SK-N-SH (cell line): ENCODE data around the gene CD300C. TPM values are rescaled to one million over a fixed set of nuclear protein-coding genes. Genes with fewer than 3 reads are reported as not detected.

ENCODE experiments used
- CTCF ChIA-PET: fragments of 300-600, 350-600 bp; formaldehyde crosslinking; extraction: SDS; loops from one replicate; lab custom pipeline; 2021; lab: Yijun Ruan, JAX
- POLR2A ChIA-PET: fragments of 350-600 bp; sonication (Branson Sonifier 250); formaldehyde crosslinking; extraction: SDS; loops from one replicate; lab custom pipeline; 2020; ENCODE audit warnings: antibody characterized with exemption, inconsistent platforms; lab: Yijun Ruan, JAX
- DNase-seq: peaks from one replicate; pipeline ENCODE4 v3.0.0; 2012
- H2AFZ ChIP-seq: fragments of 200-600 bp; sonication (generic); 2 replicates; pipeline ENCODE4 v1.8.1; 2016; ENCODE audit warnings: antibody characterized with exemption, mild to moderate bottlenecking, low read depth
- H3F3A ChIP-seq: fragments of 200-600 bp; sonication (generic); replicated peaks from 2 replicates; pipeline ENCODE3; 2016; ENCODE audit warnings: antibody characterized with exemption, mild to moderate bottlenecking; ENCODE audit not compliant: insufficient read depth
- H3K27ac ChIP-seq, 2 experiments: fragments of 200-500 bp in 1 of 2; fragments of 200-600 bp in 1 of 2; sonication (Bioruptor generic) in 1 of 2; sonication (generic), shearing (Covaris generic) in 1 of 2; 2 replicates each; pipeline versions ENCODE4 v1.5.1 to v1.6.1; 2014 to 2016; ENCODE audit warnings: low read depth in 2 of 2, inconsistent platforms in 1 of 2, low read length in 1 of 2, mild to moderate bottlenecking in 1 of 2, mixed read lengths in 1 of 2
- H3K27me3 ChIP-seq: fragments of 200-600 bp; sonication (generic), shearing (Covaris generic); 2 replicates; pipeline ENCODE4 v1.6.1; 2016; ENCODE audit warnings: mixed run types; ENCODE audit not compliant: insufficient read depth
- H3K36me3 ChIP-seq, 2 experiments: fragments of 200-500 bp in 1 of 2; fragments of 200-600 bp in 1 of 2; sonication (Bioruptor generic) in 1 of 2; sonication (generic) in 1 of 2; replicated peaks in 1 of 2; 2 replicates each; pipeline versions ENCODE3 to v1.5.1; 2014 to 2016; ENCODE audit warnings: low read length in 1 of 2, mild to moderate bottlenecking in 1 of 2; ENCODE audit not compliant: insufficient read depth in 2 of 2, control insufficient read depth in 1 of 2
- H3K4me1 ChIP-seq, 2 experiments: fragments of 200-500 bp in 1 of 2; fragments of 200-600 bp in 1 of 2; sonication (Bioruptor generic) in 1 of 2; sonication (generic), shearing (Covaris generic) in 1 of 2; 2 replicates each; pipeline versions ENCODE4 v1.5.1 to v1.6.1; 2014 to 2016; ENCODE audit warnings: low read depth in 1 of 2, low read length in 1 of 2, mixed run types in 1 of 2; ENCODE audit not compliant: insufficient read depth in 2 of 2, control insufficient read depth in 1 of 2
- H3K4me2 ChIP-seq: fragments of 200-600 bp; sonication (generic), shearing (Covaris generic); 2 replicates; pipeline ENCODE4 v1.6.1; 2017; ENCODE audit warnings: mixed run types
- H3K4me3 ChIP-seq, 2 experiments: fragments of 200-500 bp in 1 of 2; fragments of 200-600 bp in 1 of 2; sonication (Bioruptor generic) in 1 of 2; sonication (generic), shearing (Covaris generic) in 1 of 2; 2 replicates each; pipeline versions ENCODE4 v1.5.1 to v1.8.1; 2014 to 2016; ENCODE audit warnings: low read depth in 2 of 2, inconsistent platforms in 1 of 2, low read length in 1 of 2, mild to moderate bottlenecking in 1 of 2, mixed read lengths in 1 of 2, moderate library complexity in 1 of 2
- H3K79me2 ChIP-seq: fragments of 200-600 bp; sonication (generic); 2 replicates; pipeline ENCODE4 v1.8.1; 2017; ENCODE audit warnings: mild to moderate bottlenecking; ENCODE audit not compliant: insufficient read depth
- H3K9ac ChIP-seq: fragments of 200-600 bp; sonication (generic); 2 replicates; pipeline ENCODE4 v1.6.1; 2017; ENCODE audit warnings: mixed run types
- H3K9me2 ChIP-seq: fragments of 200-600 bp; sonication (generic); 2 replicates; pipeline ENCODE4 v1.6.1; 2017; ENCODE audit warnings: mixed run types
- H3K9me3 ChIP-seq: fragments of 200-600 bp; sonication (generic); 2 replicates; pipeline ENCODE4 v1.6.1; 2017; ENCODE audit warnings: mixed run types, mild to moderate bottlenecking, moderate library complexity
- H4K20me1 ChIP-seq: fragments of 200-600 bp; sonication (generic); 2 replicates; pipeline ENCODE4 v1.6.1; 2017; ENCODE audit warnings: mild to moderate bottlenecking, mixed run types; ENCODE audit not compliant: insufficient read depth
- ELF1 ChIP-seq: IDR thresholded peaks from 2 replicates; pipeline ENCODE4 v1.4.0; 2012
- EP300 ChIP-seq, 2 experiments: IDR thresholded peaks; 2 replicates each; pipeline versions ENCODE4 v1.4.0 to v1.6.1; 2012; ENCODE audit warnings: borderline replicate concordance in 1 of 2, low read depth in 1 of 2, low read length in 1 of 2
- FOXM1 ChIP-seq: IDR thresholded peaks from 2 replicates; pipeline ENCODE4 v1.4.0; 2012; ENCODE audit warnings: low read depth, mild to moderate bottlenecking
- GATA2 ChIP-seq: sonication (generic); formaldehyde crosslinking; IDR thresholded peaks from 2 replicates; pipeline ENCODE4 v1.5.0; 2020; ENCODE audit warnings: mild to moderate bottlenecking, missing genetic modification reagents
- MAX ChIP-seq: IDR thresholded peaks from 2 replicates; pipeline ENCODE4 v1.4.0; 2012; ENCODE audit warnings: low read depth
- NFIC ChIP-seq: IDR thresholded peaks from 2 replicates; pipeline ENCODE4 v1.4.0; 2012; ENCODE audit warnings: borderline replicate concordance
- RAD21 ChIP-seq: IDR thresholded peaks from 2 replicates; pipeline ENCODE4 v1.6.1; 2012; ENCODE audit warnings: mild to moderate bottlenecking, low read length
- RCOR1 ChIP-seq: fragments of 150-350 bp; IDR thresholded peaks from 2 replicates; pipeline ENCODE4 v1.6.1; 2017; ENCODE audit warnings: antibody characterized with exemption, low read length
- REST ChIP-seq: IDR thresholded peaks from 2 replicates; pipeline ENCODE4 v1.6.1; 2012; ENCODE audit warnings: mild to moderate bottlenecking, low read depth, low read length, moderate library complexity
- TAF1 ChIP-seq: IDR thresholded peaks from 2 replicates; pipeline ENCODE4 v1.6.1; 2012; ENCODE audit warnings: low read depth, mild to moderate bottlenecking, low read length, moderate library complexity, borderline replicate concordance
- TEAD4 ChIP-seq: IDR thresholded peaks from 2 replicates; pipeline ENCODE4 v1.4.0; 2012; ENCODE audit warnings: mild to moderate bottlenecking, borderline replicate concordance; ENCODE audit not compliant: insufficient read depth
- USF2 ChIP-seq: fragments of 150-350 bp; IDR thresholded peaks from 2 replicates; pipeline ENCODE4 v1.6.1; 2017; ENCODE audit warnings: antibody characterized with exemption, low read length, low read depth, borderline replicate concordance
- ZBTB33 ChIP-seq: IDR thresholded peaks from 2 replicates; pipeline ENCODE4 v1.4.0; 2012; ENCODE audit warnings: low read depth, borderline replicate concordance
- WGBS: methylation state at CpG from one replicate; pipeline ENCODE4 v1.1.6; 2017; ENCODE audit warnings: low lambda C conversion rate; 5-methylcytosine and 5-hydroxymethylcytosine counted together
- polyA plus RNA-seq, 3 experiments: library from polyadenylated mRNA; depleted of rRNA; stranded (reverse); fragments of >200 nt; gene quantifications; 2 replicates each; pipeline ENCODE4 v1.2.3, GENCODE V29; 2012

CD300C gene
- polyA plus RNA-seq, 1 of the 3 experiments (the other 2 are of a cell fraction), result not detected

- DNase-seq, result no peak
- Histone ChIP-seq H3K4me2 (no peak overlapping the region), H3K79me2 (no peaks in the 10 kb centered on the region), H3K4me1 (no peaks in the 10 kb centered on the region), H3K36me3 (no peaks in the 10 kb centered on the region), H2AFZ (no peak overlapping the region), H3K9me2 (no peaks in the 10 kb centered on the region), H3K9me3 (0 out of 2 replicates have a peak, but pooled peaks cover 4% of the 10 kb centered on the region), H3K4me3 (no peak overlapping the region), H3K27ac (no peak overlapping the region), H3K27me3 (no peaks in the 10 kb centered on the region), H3K9ac (no peak overlapping the region)
- WGBS, result 33% methylated on average over 6 of the region's 6 CpGs
- CTCF ChIA-PET, result interaction anchor here (1.0 to 7.5 kb wide), 3 partner anchors 11 to 176 kb away, joined by 3 to 60 read pairs (median 6); partner anchors contain the start of gene CD300H
- no peak for TF ChIP-seq ZBTB33
- TF ChIP-seq USF2, result no peak
- TF ChIP-seq RCOR1, result no peak
- TF ChIP-seq, all 33 proteins: peak for 0
- Histone ChIP-seq H4K20me1 (no peaks in the 10 kb centered on the region), H3F3A (no peaks in the 10 kb centered on the region)
- POLR2A ChIA-PET, result no interaction called here
Observed at GRCh38 chr17:74554909-74555308, 9.0 kb upstream of the CD300C start.

GRCh38 chr17:74552037-74552436, 6.1 kb upstream of the CD300C start:
- H3K36me3 ChIP-seq, result no peaks in the 10 kb centered on the region
- H3K27ac ChIP-seq, result no peak overlapping the region
- no peaks in the 10 kb centered on the region for H3K27me3 ChIP-seq
- no peak overlapping the region for H3K9ac ChIP-seq
- ChIA-PET CTCF (interaction anchor here (0.9 to 7.5 kb wide), 2 partner anchors 9 to 14 kb away, joined by 3 to 60 read pairs; partner anchors contain the start of gene CD300H), POLR2A (interaction anchor here (0.6 kb wide), 1 partner anchor 167 kb away, joined by 3 read pairs; no protein-coding TSS in a partner anchor)
- H2AFZ ChIP-seq, result no peak overlapping the region
- DNase-seq, result no peak
- H3K9me2 ChIP-seq, result no peaks in the 10 kb centered on the region
- 0 out of 2 replicates have a peak, but pooled peaks cover 6% of the 10 kb centered on the region for H3K9me3 ChIP-seq
- no peaks in the 10 kb centered on the region for H3K4me1 ChIP-seq
- 16% methylated on average over 7 of the region's 7 CpGs for WGBS
- H3K4me3 ChIP-seq, result no peak overlapping the region
- no peaks in the 10 kb centered on the region for H3K79me2 ChIP-seq
- TF ChIP-seq USF2 (no peak), NFIC (no peak), ELF1 (no peak)
- H3F3A ChIP-seq, result no peaks in the 10 kb centered on the region
- no peaks in the 10 kb centered on the region for H4K20me1 ChIP-seq
- no peak overlapping the region for H3K4me2 ChIP-seq

- Histone ChIP-seq H3K4me3 (no peak overlapping the region), H3K36me3 (no peaks in the 10 kb centered on the region), H3K79me2 (no peaks in the 10 kb centered on the region), H3F3A (no peaks in the 10 kb centered on the region), H3K4me2 (no peak overlapping the region), H3K27me3 (no peaks in the 10 kb centered on the region), H3K4me1 (no peaks in the 10 kb centered on the region), H2AFZ (no peak overlapping the region), H3K9me3 (0 out of 2 replicates have a peak, but pooled peaks cover 6% of the 10 kb centered on the region), H4K20me1 (no peaks in the 10 kb centered on the region), H3K9me2 (no peaks in the 10 kb centered on the region), H3K27ac (no peak overlapping the region), H3K9ac (no peak overlapping the region)
- no peak for DNase-seq
- POLR2A ChIA-PET, result interaction anchor here (0.6 kb wide), 1 partner anchor 226 kb away, joined by 4 read pairs; a partner anchor contains a TSS
- 53% methylated on average over 15 of the region's 15 CpGs for WGBS
- CTCF ChIA-PET, result no interaction called here
- no peak for TF ChIP-seq MAX
- no peak for TF ChIP-seq REST
- TF ChIP-seq EP300 (IDR thresholded peaks at IDR 0.05; ENCODE audit: borderline replicate concordance in 1 of 2, low read depth in 1 of 2, low read length in 1 of 2), result no peak
- TF ChIP-seq TEAD4, result no peak
- TF ChIP-seq TAF1, result no peak
- TF ChIP-seq FOXM1, result no peak
- no peak for TF ChIP-seq RCOR1
- no peak for TF ChIP-seq RAD21
- TF ChIP-seq GATA2 (CRISPR knock-in tag), result no peak
Observed at GRCh38 chr17:74550602-74551001, 4.7 kb upstream of the CD300C start.
